Stimulated activated naive CD4-positive, alpha-beta T cell treated with Interleukin-2 at 50 U/mL for 16 hours (primary cell): Measurements from ENCODE around the gene CHGA.

Experiments
- DNase-seq: peaks from one replicate; lab custom pipeline; 2025; lab: John Stamatoyannopoulos, UW

Gene CHGA

GRCh38 chr14:92960706-92961566, 38.0 kb downstream of the CHGA start:
- DNase-seq, result no peak

GRCh38 chr14:92961567-92961855, 38.6 kb downstream of the CHGA start:
- no peak for DNase-seq

GRCh38 chr14:92962031-92962830, 39.3 kb downstream of the CHGA start:
- DNase-seq, result no peak

GRCh38 chr14:92962831-92963095, 39.8 kb downstream of the CHGA start:
- DNase-seq, result no peak

- DNase-seq, result no peak
These were observed 40.6 kb downstream of the CHGA start for GRCh38 chr14:92963301-92964123.

- DNase-seq, result no peak
These were observed 41.5 kb downstream of the CHGA start for GRCh38 chr14:92964124-92965109.

GRCh38 chr14:92965281-92965680, 42.3 kb downstream of the CHGA start:
- no peak for DNase-seq

- DNase-seq, result no peak
These were observed 44.5 kb downstream of the CHGA start for GRCh38 chr14:92967346-92967926.

GRCh38 chr14:92968291-92969020, 45.5 kb downstream of the CHGA start:
- no peak for DNase-seq

- no peak for DNase-seq
These were observed 46.5 kb downstream of the CHGA start for GRCh38 chr14:92969430-92969829.

- no peak for DNase-seq
These were observed 46.9 kb downstream of the CHGA start for GRCh38 chr14:92969871-92970270.

GRCh38 chr14:92970271-92970670, 47.3 kb downstream of the CHGA start:
- no peak for DNase-seq

- no peak for DNase-seq
These were observed 48.7 kb downstream of the CHGA start for GRCh38 chr14:92971601-92972180.

GRCh38 chr14:92973261-92973797, 50.4 kb downstream of the CHGA start:
- no peak for DNase-seq

- DNase-seq, result no peak
These were observed 50.9 kb downstream of the CHGA start for GRCh38 chr14:92973798-92974372.

GRCh38 chr14:92974541-92975345, 51.8 kb downstream of the CHGA start:
- DNase-seq, result no peak

- DNase-seq, result no peak
These were observed 53.3 kb downstream of the CHGA start for GRCh38 chr14:92976268-92976667.

- no peak for DNase-seq
These were observed 55.5 kb downstream of the CHGA start for GRCh38 chr14:92978229-92979021.
